ENCODE results near the gene FAM187B.

GRCh38 chr19:35195830-35196229, 32.7 kb downstream of the FAM187B start:
- TF ChIP-seq POLR2A (IDR thresholded peaks at IDR 0.05) (no peak), CTCF (IDR thresholded peaks at IDR 0.05) (no peak)

Data from right lobe of liver (tissue), 4 donors.